Neural progenitor cell (in vitro differentiated cells): Measurements from ENCODE around the gene SUMO3.

Experiments used
- CTCF ChIP-seq: fragments of 200-600 bp; sonication (generic); IDR thresholded peaks from 2 replicates; pipeline ENCODE4 v1.5.1; 2017; ENCODE audit warnings: antibody characterized with exemption, mild to moderate bottlenecking
- EZH2 ChIP-seq: fragments of 200-600 bp; sonication (generic); IDR thresholded peaks from 2 replicates; pipeline ENCODE4 v1.6.1; 2017; ENCODE audit warnings: antibody characterized with exemption, mild to moderate bottlenecking, moderate library complexity
- EZH2phosphoT487 ChIP-seq: fragments of 200-600 bp; sonication (generic); IDR thresholded peaks from 2 replicates; pipeline ENCODE4 v1.6.1; 2017; ENCODE audit warnings: antibody characterized with exemption

- peak; percentile 44 for TF ChIP-seq CTCF
- TF ChIP-seq EZH2 = no peak
- no peak for TF ChIP-seq EZH2phosphoT487
These were observed 17.8 kb downstream of the SUMO3 start for GRCh38 chr21:44800103-44800502.
